GM11168 (cell line): Measurements from ENCODE around the gene OSBPL3.

Experiments
- in situ Hi-C: fragments of 300-500 bp; cut with MboI; formaldehyde crosslinking; loops from one replicate; pipeline ENCODE4 v1.12.0; 2022; ENCODE audit warnings: low sequenced_read_pairs; ENCODE audit not compliant: unreplicated experiment

OSBPL3 gene

GRCh38 chr7:24958399-24958798, 21.6 kb downstream of the OSBPL3 start:
- in situ Hi-C loops: no loop called here

- in situ Hi-C loops: no loop called here
These were observed 24.0 kb downstream of the OSBPL3 start for GRCh38 chr7:24956021-24956420.

GRCh38 chr7:24955313-24955712, 24.7 kb downstream of the OSBPL3 start:
- in situ Hi-C loops: no loop called here

- in situ Hi-C loops: no loop called here
These were observed 27.5 kb downstream of the OSBPL3 start for GRCh38 chr7:24952464-24952863.

- in situ Hi-C loops: no loop called here
These were observed 28.5 kb downstream of the OSBPL3 start for GRCh38 chr7:24951441-24951980.

GRCh38 chr7:24949884-24950283, 30.1 kb downstream of the OSBPL3 start:
- in situ Hi-C loops: no loop called here

GRCh38 chr7:24948739-24949138, 31.2 kb downstream of the OSBPL3 start:
- in situ Hi-C loops: no loop called here

GRCh38 chr7:24946467-24946866, 33.5 kb downstream of the OSBPL3 start:
- in situ Hi-C loops: no loop called here

- in situ Hi-C loops: no loop called here
These were observed 34.1 kb downstream of the OSBPL3 start for GRCh38 chr7:24945899-24946298.

GRCh38 chr7:24943096-24943948, 36.7 kb downstream of the OSBPL3 start:
- in situ Hi-C loops: no loop called here

- in situ Hi-C loops: no loop called here
These were observed 37.8 kb downstream of the OSBPL3 start for GRCh38 chr7:24942226-24942625.

GRCh38 chr7:24939416-24939815, 40.6 kb downstream of the OSBPL3 start:
- in situ Hi-C loops: no loop called here

GRCh38 chr7:24936121-24936824, 43.7 kb downstream of the OSBPL3 start:
- in situ Hi-C loops: no loop called here

GRCh38 chr7:24933298-24933697, 46.7 kb downstream of the OSBPL3 start:
- in situ Hi-C loops: no loop called here

- in situ Hi-C loops: no loop called here
These were observed 47.2 kb downstream of the OSBPL3 start for GRCh38 chr7:24932815-24933214.

- in situ Hi-C loops: no loop called here
These were observed 47.6 kb downstream of the OSBPL3 start for GRCh38 chr7:24932389-24932788.

- in situ Hi-C loops: no loop called here
These were observed 48.1 kb downstream of the OSBPL3 start for GRCh38 chr7:24931844-24932243.

GRCh38 chr7:24930856-24931255, 49.1 kb downstream of the OSBPL3 start:
- in situ Hi-C loops: no loop called here

- in situ Hi-C loops: no loop called here
These were observed 53.1 kb downstream of the OSBPL3 start for GRCh38 chr7:24926623-24927524.

- in situ Hi-C loops: no loop called here
These were observed 55.6 kb downstream of the OSBPL3 start for GRCh38 chr7:24924375-24924774.
